COR-L47 (cell line): ENCODE results near the gene PDE4DIP.
"Not testable (repeated sequence)": the region's sequence is repeated elsewhere in the genome, so short reads cannot be mapped to it uniquely, and the experiment has no call there.

ENCODE experiments used
- DNase-seq: peaks from one replicate; lab custom pipeline; 2025; lab: John Stamatoyannopoulos, UW

The PDE4DIP gene

GRCh38 chr1:148874408-148875388, 30.5 kb downstream of the PDE4DIP start:
- DNase-seq, result not testable (repeated sequence)

GRCh38 chr1:148879812-148880416, 35.7 kb downstream of the PDE4DIP start:
- not testable (repeated sequence) for DNase-seq

- not testable (repeated sequence) for DNase-seq
Measured at GRCh38 chr1:148881261-148881660, 37.0 kb downstream of the PDE4DIP start.

- DNase-seq, result not testable (repeated sequence)
Measured at GRCh38 chr1:148885219-148885618, 41.0 kb downstream of the PDE4DIP start.

GRCh38 chr1:148886293-148886692, 42.1 kb downstream of the PDE4DIP start:
- DNase-seq, result not testable (repeated sequence)

- not testable (repeated sequence) for DNase-seq
Measured at GRCh38 chr1:148888597-148888996, 44.4 kb downstream of the PDE4DIP start.

- not testable (repeated sequence) for DNase-seq
Measured at GRCh38 chr1:148889267-148890074, 45.2 kb downstream of the PDE4DIP start.

GRCh38 chr1:148890075-148890568, 45.9 kb downstream of the PDE4DIP start:
- DNase-seq, result not testable (repeated sequence)

- DNase-seq, result not testable (repeated sequence)
Measured at GRCh38 chr1:148894360-148895352, 50.4 kb downstream of the PDE4DIP start.

GRCh38 chr1:148900026-148900425, 55.8 kb downstream of the PDE4DIP start:
- DNase-seq, result not testable (repeated sequence)

GRCh38 chr1:148900691-148901090, 56.5 kb downstream of the PDE4DIP start:
- DNase-seq, result not testable (repeated sequence)

- DNase-seq, result not testable (repeated sequence)
Measured at GRCh38 chr1:148901150-148901952, 57.1 kb downstream of the PDE4DIP start.

- not testable (repeated sequence) for DNase-seq
Measured at GRCh38 chr1:148901953-148902341, 57.7 kb downstream of the PDE4DIP start.

- DNase-seq, result not testable (repeated sequence)
Measured at GRCh38 chr1:148909219-148909826, 65.1 kb downstream of the PDE4DIP start.

- DNase-seq, result not testable (repeated sequence)
Measured at GRCh38 chr1:148911303-148911928, 67.2 kb downstream of the PDE4DIP start.

GRCh38 chr1:148916222-148916621, 72.0 kb downstream of the PDE4DIP start:
- not testable (repeated sequence) for DNase-seq

- DNase-seq, result not testable (repeated sequence)
Measured at GRCh38 chr1:148916695-148917348, 72.6 kb downstream of the PDE4DIP start.

- DNase-seq, result not testable (repeated sequence)
Measured at GRCh38 chr1:148918836-148919447, 74.7 kb downstream of the PDE4DIP start.
